Astrocyte of the spinal cord (primary cell): ENCODE measurements around the gene ELP1.
"Not testable (repeated sequence)": the region's sequence is repeated elsewhere in the genome, so short reads cannot be mapped to it uniquely, and the experiment has no call there.

ENCODE experiments used
- DNase-seq: peaks from one replicate; pipeline ENCODE4 v3.0.0; 2011; ENCODE audit warnings: low read depth, low spot score
- H3K4me3 ChIP-seq: 2 replicates; pipeline ENCODE4 v1.5.1; 2011; ENCODE audit warnings: low read depth, mild to moderate bottlenecking, low read length, moderate library complexity
- CTCF ChIP-seq: IDR thresholded peaks from 2 replicates; pipeline ENCODE4 v1.5.1; 2012; ENCODE audit warnings: low read depth, mild to moderate bottlenecking, low read length, inconsistent platforms
- in situ Hi-C: cut with HindIII; loops from 2 replicates; pipeline ENCODE4 v1.10.0; 2017; ENCODE audit warnings: low sequenced_read_pairs

The ELP1 gene

DNA sequence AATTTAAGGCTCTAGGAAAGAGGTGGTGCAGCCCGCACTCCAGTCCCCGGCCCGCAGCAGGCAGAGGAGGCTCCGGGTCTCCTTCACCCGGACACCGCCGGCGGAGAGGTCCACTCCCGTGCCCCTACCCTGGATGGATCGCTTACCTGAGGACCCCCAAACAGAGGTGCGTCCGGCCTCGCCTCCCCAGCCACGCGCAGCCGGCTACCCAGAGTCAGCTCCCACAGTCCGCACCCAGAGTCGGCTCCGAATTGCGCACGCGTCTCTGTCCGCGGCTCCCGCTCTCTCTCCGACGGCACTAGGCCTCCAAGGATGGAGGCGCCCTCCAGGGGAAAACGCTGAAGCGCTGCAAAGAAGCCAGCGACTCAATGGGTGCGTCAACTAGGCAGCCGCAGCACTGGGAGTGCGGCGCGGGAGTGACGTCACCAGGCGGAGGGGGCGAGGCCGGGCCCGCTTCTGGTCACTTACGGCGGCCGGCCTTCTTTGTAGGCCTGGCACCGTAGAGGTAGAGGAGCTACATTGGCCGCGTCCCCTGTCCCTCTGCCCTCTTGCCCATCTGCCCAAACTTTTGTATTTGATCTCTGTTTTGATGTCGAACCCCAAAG, at the start of gene ELP1:
Gene ELP1 (minus strand): TSS at position 407 of the 605 bp plus-strand sequence. CDS start 2,978 bp downstream, outside the sequence.
- H3K4me3 ChIP-seq, result peak within 1 kb of the TSS; percentile 74
- in situ Hi-C loops, result no loop called here
- peak; percentile 47 for TF ChIP-seq CTCF
- peak; percentile 96 for DNase-seq

GRCh38 chr9:108980893-108981292, 47.0 kb upstream of the ELP1 start:
- DNase-seq, result no peak
- in situ Hi-C loops, result no loop called here
- no peak for TF ChIP-seq CTCF
- H3K4me3 ChIP-seq, result no peak overlapping the region

DNA sequence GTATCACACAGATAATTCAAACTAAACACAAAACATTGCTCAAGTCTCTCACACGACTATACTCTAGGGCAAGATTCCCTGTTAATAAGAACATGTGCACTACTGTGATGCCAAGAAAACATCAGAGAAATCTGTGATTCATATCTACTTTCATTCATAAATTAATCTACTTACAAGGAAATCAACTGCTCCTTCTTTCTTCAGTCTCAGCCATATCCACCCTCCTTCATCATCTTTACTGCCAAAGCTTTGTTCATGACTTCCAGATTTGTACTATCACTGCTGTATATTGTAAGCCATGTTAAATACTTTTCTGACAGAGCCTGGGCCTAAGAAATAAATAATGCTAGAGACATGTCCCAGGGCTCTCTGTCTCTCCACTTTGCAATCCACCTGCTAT, 44.3 kb upstream of the ELP1 start:
- DNase-seq, result no peak
- H3K4me3 ChIP-seq, result no peak overlapping the region
- in situ Hi-C loops, result no loop called here
- TF ChIP-seq CTCF, result no peak

- in situ Hi-C loops, result no loop called here
- no peak for DNase-seq
- no peak for TF ChIP-seq CTCF
- no peak overlapping the region for H3K4me3 ChIP-seq
Measured at GRCh38 chr9:108973895-108974294, 40.0 kb upstream of the ELP1 start.

- no peak for TF ChIP-seq CTCF
- DNase-seq, result peak; percentile 52
- in situ Hi-C loops, result no loop called here
- H3K4me3 ChIP-seq, result no peak overlapping the region
Measured at GRCh38 chr9:108972626-108973209, 38.8 kb upstream of the ELP1 start.

DNA sequence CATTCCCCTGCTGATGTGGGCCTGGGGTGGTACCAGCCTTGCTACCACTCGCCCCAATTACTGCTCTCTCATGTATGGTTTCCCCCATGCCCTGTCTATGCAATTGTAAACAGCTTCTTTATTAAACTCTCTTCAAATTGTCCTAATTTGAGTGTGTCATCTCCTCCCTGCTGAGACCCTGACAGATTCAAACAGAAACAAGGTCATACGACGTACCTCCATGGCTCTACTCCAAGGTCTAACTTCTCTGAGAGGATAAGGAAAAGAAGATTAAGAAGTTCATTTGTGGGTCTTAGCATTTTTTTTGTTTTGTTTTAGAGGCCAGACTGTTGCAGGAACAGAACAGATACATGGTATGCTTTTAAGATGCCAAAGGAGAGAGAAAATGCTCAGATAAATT, 38.3 kb upstream of the ELP1 start:
- DNase-seq, result no peak
- in situ Hi-C loops, result no loop called here
- H3K4me3 ChIP-seq, result no peak overlapping the region
- TF ChIP-seq CTCF, result no peak

DNA sequence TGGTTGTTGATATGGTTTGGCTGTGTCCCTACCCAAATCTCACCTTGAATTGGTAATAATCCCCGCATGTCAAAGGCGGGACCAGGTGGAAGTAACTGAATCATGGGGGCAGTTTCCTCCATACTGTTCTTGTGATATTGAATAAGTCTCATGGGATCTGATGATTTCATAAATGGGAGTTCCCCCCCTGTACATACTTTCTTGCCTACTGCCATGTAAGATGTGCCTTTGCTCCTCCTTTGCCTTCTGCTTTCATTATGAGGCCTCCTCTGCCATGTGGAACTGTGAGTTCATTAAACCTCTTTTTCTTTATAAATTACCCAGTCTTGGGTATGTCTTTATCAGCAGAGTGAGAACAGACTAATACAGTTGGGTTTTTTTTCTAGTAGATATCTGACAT, 37.5 kb upstream of the ELP1 start:
- in situ Hi-C loops, H3K4me3 ChIP-seq, DNase-seq: not testable (repeated sequence)
